CD4-positive, alpha-beta T cell (primary cell): ENCODE measurements around the gene UBR3. TPM values are rescaled to one million over a fixed set of nuclear protein-coding genes. Genes with fewer than 3 reads are reported as not detected.

Experiments used
- ATAC-seq: fragments of 200-7000 bp; cut with Tn5 transposase; one replicate; pipeline ENCODE4 v1.10.0; 2022; ENCODE audit warnings: mild to moderate bottlenecking; ENCODE audit not compliant: poor library complexity
- CTCF ChIA-PET: fragments of 350-600 bp; sonication (Branson Sonifier 250); formaldehyde crosslinking; loops from one replicate; lab custom pipeline; 2021; ENCODE audit warnings: antibody characterized with exemption, inconsistent platforms; lab: Charles Lee
- POLR2A ChIA-PET: fragments of 350-600 bp; sonication (Branson Sonifier 250); formaldehyde crosslinking; loops from one replicate; lab custom pipeline; 2021; ENCODE audit warnings: antibody characterized with exemption, inconsistent platforms; lab: Charles Lee
- DNase-seq, 14 experiments: peaks; one replicate each; pipeline ENCODE4 v3.0.0-alpha.2; 2013 to 2020; ENCODE audit warnings: mixed read lengths in 2 of 14
- H3K27ac ChIP-seq, 2 donors: one replicate each; pipeline versions ENCODE4 v1.5.1 to v1.7.0; 2013; ENCODE audit warnings: low read length in 2 of 2, low read depth in 1 of 2, mild to moderate bottlenecking in 1 of 2
- H3K27me3 ChIP-seq, 2 experiments: 1 replicate in 1 of 2; 2 replicates in 1 of 2; pipeline versions ENCODE4 v1.6.1 to v1.7.0; 2013; ENCODE audit warnings: low read length in 2 of 2, control low read depth in 1 of 2, mild to moderate bottlenecking in 1 of 2, moderate library complexity in 1 of 2; ENCODE audit not compliant: insufficient read depth in 2 of 2, control insufficient read depth in 1 of 2
- H3K36me3 ChIP-seq: one replicate; pipeline ENCODE4 v1.6.1; 2013; ENCODE audit warnings: low read length, control low read depth; ENCODE audit not compliant: insufficient read depth
- H3K4me1 ChIP-seq: one replicate; pipeline ENCODE4 v1.6.1; 2013; ENCODE audit warnings: low read length, control low read depth; ENCODE audit not compliant: insufficient read depth
- H3K4me3 ChIP-seq: one replicate; pipeline ENCODE4 v1.5.1; 2013; ENCODE audit warnings: mild to moderate bottlenecking, low read length, moderate library complexity
- H3K9me3 ChIP-seq, 2 experiments: 1 replicate in 1 of 2; 2 replicates in 1 of 2; pipeline versions ENCODE4 v1.6.1 to v1.7.0; 2013; ENCODE audit warnings: low read length in 2 of 2, mild to moderate bottlenecking in 2 of 2, control low read depth in 1 of 2, moderate library complexity in 1 of 2; ENCODE audit not compliant: control insufficient read depth in 1 of 2, insufficient read depth in 1 of 2
- H3K27ac Mint-ChIP-seq: one replicate; pipeline ENCODE4 v1.8.0; 2020; ENCODE audit warnings: mixed read lengths
- H3K27me3 Mint-ChIP-seq: one replicate; pipeline ENCODE4 v1.8.0; 2021; ENCODE audit warnings: mixed read lengths
- H3K36me3 Mint-ChIP-seq: one replicate; pipeline ENCODE4 v1.8.0; 2021; ENCODE audit warnings: low read depth, mixed read lengths
- H3K4me1 Mint-ChIP-seq: one replicate; pipeline ENCODE4 v1.8.0; 2021; ENCODE audit warnings: low read depth, mixed read lengths
- H3K4me3 Mint-ChIP-seq: one replicate; pipeline ENCODE4 v1.8.0; 2020; ENCODE audit warnings: mild to moderate bottlenecking, mixed read lengths
- H3K9me3 Mint-ChIP-seq: one replicate; pipeline ENCODE4 v1.8.0; 2020; ENCODE audit warnings: mixed read lengths
- CTCF ChIP-seq: fragments of 200-600 bp; IDR thresholded peaks from one replicate; pipeline ENCODE4 v1.8.0; 2022; ENCODE audit warnings: antibody characterized with exemption, mild to moderate bottlenecking
- intact Hi-C, 2 experiments: fragments of 100-400 bp; cut with DNase I in 1 of 2; cut with micrococcal nuclease in 1 of 2; formaldehyde crosslinking; loops; one replicate each; pipeline versions ENCODE4 v1.15.1 to v1.9.0; 2023 to 2025; cut with DNase I, micrococcal nuclease
- total RNA-seq, 174 experiments: library from RNA in 2 of 174; stranded (reverse) in 2 of 174; gene quantifications; one replicate each; pipeline ENCODE4 v1.2.3 and lab custom pipeline; 2021 to 2026

The UBR3 gene
- total RNA-seq, 2 experiments from 2014 or later: 32.1 to 35.2 TPM

- POLR2A ChIA-PET: no interaction called here
Measured at GRCh38 chr2:169982929-169983328, 155.7 kb downstream of the UBR3 start.

GRCh38 chr2:169983506-169983905 lies 156.3 kb downstream of the UBR3 start:
- Mint-ChIP-seq H3K27ac (no peak overlapping the region), H3K27me3 (no peaks in the 10 kb centered on the region), H3K4me3 (no peak overlapping the region), H3K4me1 (no peaks in the 10 kb centered on the region), H3K9me3 (no peaks in the 10 kb centered on the region), H3K36me3 (peaks cover 68% of the 10 kb centered on the region)
- Histone ChIP-seq H3K27ac (no peak overlapping the region), H3K36me3 (peaks cover 18% of the 10 kb centered on the region), H3K9me3 (no peaks in the 10 kb centered on the region), H3K4me3 (no peak overlapping the region), H3K4me1 (no peaks in the 10 kb centered on the region), H3K27me3 (no peaks in the 10 kb centered on the region)
- ChIA-PET CTCF (no interaction called here), POLR2A (no interaction called here)
- intact Hi-C loops: no loop called here
- DNase-seq (no peak), ATAC-seq (no peak)
- no peak for TF ChIP-seq CTCF

More at GRCh38 chr2:169982929-169983328, 155.7 kb downstream of the UBR3 start:
- Histone ChIP-seq H3K27me3 (no peaks in the 10 kb centered on the region), H3K4me3 (no peak overlapping the region), H3K36me3 (peaks cover 23% of the 10 kb centered on the region), H3K27ac (no peak overlapping the region), H3K4me1 (no peaks in the 10 kb centered on the region), H3K9me3 (no peaks in the 10 kb centered on the region)
- H3K36me3 Mint-ChIP-seq: peaks cover 68% of the 10 kb centered on the region
- no peaks in the 10 kb centered on the region for H3K27me3 Mint-ChIP-seq
- DNase-seq: no peak
- no peaks in the 10 kb centered on the region for H3K4me1 Mint-ChIP-seq
- CTCF ChIA-PET: no interaction called here
- no peak for ATAC-seq
- intact Hi-C loops: no loop called here
- TF ChIP-seq CTCF: no peak
- H3K27ac Mint-ChIP-seq: no peak overlapping the region
- no peak overlapping the region for H3K4me3 Mint-ChIP-seq
- H3K9me3 Mint-ChIP-seq: no peaks in the 10 kb centered on the region

- POLR2A ChIA-PET: no interaction called here
- no peaks in the 10 kb centered on the region for H3K27me3 ChIP-seq
- Mint-ChIP-seq H3K4me1 (no peaks in the 10 kb centered on the region), H3K9me3 (no peaks in the 10 kb centered on the region), H3K36me3 (peaks cover 68% of the 10 kb centered on the region), H3K4me3 (no peak overlapping the region), H3K27me3 (no peaks in the 10 kb centered on the region), H3K27ac (no peak overlapping the region)
- no peak overlapping the region for H3K4me3 ChIP-seq
- CTCF ChIA-PET: no interaction called here
- intact Hi-C loops: no loop called here
- no peaks in the 10 kb centered on the region for H3K9me3 ChIP-seq
- ATAC-seq: no peak
- no peak for DNase-seq
- H3K27ac ChIP-seq: no peak overlapping the region
- TF ChIP-seq CTCF: no peak
- no peaks in the 10 kb centered on the region for H3K4me1 ChIP-seq
- H3K36me3 ChIP-seq: peaks cover 14% of the 10 kb centered on the region
Measured at GRCh38 chr2:169984145-169984544, 156.9 kb downstream of the UBR3 start.
